Esophagus muscularis mucosa (tissue), 3 donors: ENCODE results near the gene SPIN1.

Experiments
- CTCF ChIP-seq, 3 experiments: fragments of 200-600 bp in 2 of 3; fragments of 450-650 bp in 1 of 3; sonication (generic) in 2 of 3; IDR thresholded peaks; one replicate each; pipeline ENCODE4 v1.5.1; 2017 to 2019; ENCODE audit warnings: antibody characterized with exemption in 3 of 3, mild to moderate bottlenecking in 2 of 3, moderate library complexity in 1 of 3
- POLR2A ChIP-seq: fragments of 450-650 bp; IDR thresholded peaks from one replicate; pipeline ENCODE4 v1.6.1; 2017; ENCODE audit warnings: antibody characterized with exemption, moderate library complexity, mild to moderate bottlenecking, low read depth
- POLR2AphosphoS5 ChIP-seq, 2 donors: sonication (generic); formaldehyde crosslinking; IDR thresholded peaks; one replicate each; pipeline ENCODE4 v1.6.1; 2017; ENCODE audit warnings: antibody characterized with exemption in 2 of 2

- TF ChIP-seq CTCF (IDR thresholded peaks at IDR 0.05) (no peak), POLR2A (no peak), POLR2AphosphoS5 (IDR thresholded peaks at IDR 0.05) (no peak)
Measured at GRCh38 chr9:88527618-88528017, 139.4 kb downstream of the SPIN1 start.
